Transverse colon (tissue), 4 donors: ENCODE data around the gene SPATA16. TPM values are rescaled to one million over a fixed set of nuclear protein-coding genes. Genes with fewer than 3 reads are reported as not detected.

Source experiments
- DNase-seq: peaks from one replicate; pipeline ENCODE4 v3.0.0-alpha.2; 2019
- H3K27ac ChIP-seq, 4 donors: fragments of 200-600 bp; sonication (generic); 2 replicates each; pipeline ENCODE4 v1.5.1; 2016 to 2018; ENCODE audit warnings: inconsistent platforms in 4 of 4
- H3K27me3 ChIP-seq: fragments of 200-600 bp; sonication (generic); 2 replicates; pipeline ENCODE4 v1.5.1; 2017; ENCODE audit warnings: inconsistent platforms
- H3K36me3 ChIP-seq, 4 donors: fragments of 200-600 bp; sonication (generic); 2 replicates each; pipeline ENCODE4 v1.5.1; 2017 to 2019; ENCODE audit warnings: inconsistent platforms in 4 of 4
- H3K4me1 ChIP-seq, 4 donors: fragments of 200-600 bp; sonication (generic); 2 replicates each; pipeline ENCODE4 v1.5.1; 2017 to 2020; ENCODE audit warnings: inconsistent platforms in 4 of 4
- H3K4me3 ChIP-seq, 4 donors: fragments of 200-600 bp; sonication (generic); 1 replicate in 1 of 4; 2 replicates in 3 of 4; pipeline versions ENCODE4 v1.5.1 to v1.6.1; 2017 to 2019; ENCODE audit warnings: inconsistent platforms in 4 of 4
- H3K9me3 ChIP-seq, 2 donors: fragments of 200-600 bp; sonication (generic); 2 replicates each; pipeline ENCODE4 v1.5.1; 2017 to 2019; ENCODE audit warnings: inconsistent platforms in 2 of 2
- CTCF ChIP-seq, 5 experiments: fragments of 200-600 bp in 3 of 5; fragments of 450-650 bp in 2 of 5; sonication (generic) in 3 of 5; IDR thresholded peaks; 1 replicate in 2 of 5; 2 replicates in 3 of 5; pipeline ENCODE4 v1.5.1; 2016 to 2017; ENCODE audit warnings: antibody characterized with exemption in 5 of 5, inconsistent platforms in 3 of 5, mild to moderate bottlenecking in 2 of 5, moderate library complexity in 1 of 5
- EP300 ChIP-seq: sonication (generic); formaldehyde crosslinking; IDR thresholded peaks from one replicate; pipeline ENCODE4 v1.6.1; 2017; ENCODE audit warnings: antibody characterized with exemption, low read depth
- POLR2A ChIP-seq: fragments of 450-650 bp; IDR thresholded peaks from one replicate; pipeline ENCODE4 v1.6.1; 2016; ENCODE audit warnings: antibody characterized with exemption, mild to moderate bottlenecking, moderate library complexity
- POLR2AphosphoS5 ChIP-seq, 3 donors: sonication (generic); formaldehyde crosslinking; IDR thresholded peaks; one replicate each; pipeline ENCODE4 v1.6.1; 2016; ENCODE audit warnings: antibody characterized with exemption in 3 of 3
- WGBS, 2 donors: methylation state at CpG; one replicate each; pipeline ENCODE4 v1.1.5; 2018; ENCODE audit warnings: low coverage in 1 of 2; 5-methylcytosine and 5-hydroxymethylcytosine counted together
- in situ Hi-C, 4 donors: fragments of 200-750 bp; cut with MboI; loops; one replicate each; pipeline versions ENCODE4 v1.15.0 to v1.15.1; 2017; ENCODE audit warnings: low sequenced_read_pairs in 3 of 4, low pct_ligation_motif_present in 1 of 4, low pct_unique_long_range_greater_than_20kb in 1 of 4
- intact Hi-C: fragments of 100-400 bp; cut with DNase I; formaldehyde crosslinking; loops from one replicate; pipeline ENCODE4 v1.15.1; 2023; ENCODE audit warnings: low total_unique reads
- total RNA-seq, 4 donors: library from RNA; depleted of rRNA; stranded (reverse); fragments of >200 nt; gene quantifications; one replicate each; pipeline ENCODE4 v1.1.0, GENCODE V29; 2016

SPATA16 gene
- total RNA-seq, 4 donors from 2014 or later, result not detected

GRCh38 chr3:172980849-172981248, 160.2 kb downstream of the SPATA16 start:
- no peaks in the 10 kb centered on the region for H3K36me3 ChIP-seq
- TF ChIP-seq POLR2A (no peak), EP300 (no peak), CTCF (IDR thresholded peaks at IDR 0.05) (no peak), POLR2AphosphoS5 (IDR thresholded peaks at IDR 0.05) (no peak)
- no peaks in the 10 kb centered on the region for H3K9me3 ChIP-seq
- intact Hi-C loops, result no loop called here
- no peak for DNase-seq
- no peaks in the 10 kb centered on the region for H3K4me1 ChIP-seq
- no peak overlapping the region for H3K27ac ChIP-seq
- no peaks in the 10 kb centered on the region for H3K27me3 ChIP-seq
- in situ Hi-C loops, result no loop called here
- WGBS, 2 donors, result 73 to 77% methylated on average over 5 to 8 of the region's 8 CpGs
- H3K4me3 ChIP-seq, result no peak overlapping the region

GRCh38 chr3:172977696-172978095, 163.3 kb downstream of the SPATA16 start:
- no peak for TF ChIP-seq POLR2AphosphoS5 (IDR thresholded peaks at IDR 0.05)
- DNase-seq, result no peak

GRCh38 chr3:172974969-172975368, 166.1 kb downstream of the SPATA16 start:
- DNase-seq, result no peak
- Histone ChIP-seq H3K27ac (no peak overlapping the region), H3K4me1 (no peaks in the 10 kb centered on the region), H3K4me3 (no peak overlapping the region), H3K27me3 (no peaks in the 10 kb centered on the region), H3K9me3 (no peaks in the 10 kb centered on the region), H3K36me3 (no peaks in the 10 kb centered on the region)
- WGBS, 2 donors, result 88% methylated on average over 3 of the region's 3 CpGs
- in situ Hi-C loops (no loop called here), intact Hi-C loops (no loop called here)
- TF ChIP-seq POLR2A (no peak), EP300 (no peak), CTCF (IDR thresholded peaks at IDR 0.05) (no peak), POLR2AphosphoS5 (IDR thresholded peaks at IDR 0.05) (no peak)

More at GRCh38 chr3:172977696-172978095, 163.3 kb downstream of the SPATA16 start:
- no peak overlapping the region for H3K4me3 ChIP-seq
- intact Hi-C loops (no loop called here), in situ Hi-C loops (no loop called here)
- WGBS, 2 donors, result 36 to 80% methylated on average over 1 of the region's 1 CpG
- H3K9me3 ChIP-seq, result no peaks in the 10 kb centered on the region
- H3K36me3 ChIP-seq, result no peaks in the 10 kb centered on the region
- H3K4me1 ChIP-seq, result no peaks in the 10 kb centered on the region
- no peaks in the 10 kb centered on the region for H3K27me3 ChIP-seq
- H3K27ac ChIP-seq, result no peak overlapping the region

DNA sequence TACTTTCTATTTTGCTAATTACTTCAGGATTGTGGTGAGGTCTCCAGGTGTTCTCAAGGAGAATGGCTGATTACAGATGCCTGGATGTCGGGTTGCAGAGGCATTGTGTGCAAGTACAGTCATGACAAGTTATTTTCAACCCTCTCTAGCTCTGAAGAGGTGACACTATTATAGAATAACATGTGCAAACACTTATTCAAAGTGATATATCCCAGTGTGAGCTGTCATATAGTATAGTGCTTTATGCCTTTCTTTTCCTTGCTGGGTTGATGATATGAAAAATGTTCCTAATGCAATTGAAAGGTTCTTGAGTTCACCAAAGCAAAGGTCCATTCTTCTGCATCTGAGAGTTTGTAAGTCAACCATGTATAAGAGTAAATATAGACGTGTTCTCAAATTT, 167.2 kb downstream of the SPATA16 start:
- in situ Hi-C loops (no loop called here), intact Hi-C loops (no loop called here)
- 47 to 92% methylated on average over 1 to 2 of the region's 2 CpGs for WGBS, 2 donors
- TF ChIP-seq EP300 (no peak), POLR2A (no peak), POLR2AphosphoS5 (IDR thresholded peaks at IDR 0.05) (no peak), CTCF (IDR thresholded peaks at IDR 0.05) (no peak)
- Histone ChIP-seq H3K4me1 (no peaks in the 10 kb centered on the region), H3K36me3 (no peaks in the 10 kb centered on the region), H3K4me3 (no peak overlapping the region), H3K27ac (no peak overlapping the region), H3K9me3 (no peaks in the 10 kb centered on the region), H3K27me3 (no peaks in the 10 kb centered on the region)
- DNase-seq, result no peak

GRCh38 chr3:172972717-172973116, 168.3 kb downstream of the SPATA16 start:
- no peak overlapping the region for H3K4me3 ChIP-seq
- no peaks in the 10 kb centered on the region for H3K9me3 ChIP-seq
- H3K27ac ChIP-seq, result no peak overlapping the region
- in situ Hi-C loops, result no loop called here
- no peaks in the 10 kb centered on the region for H3K36me3 ChIP-seq
- no peaks in the 10 kb centered on the region for H3K27me3 ChIP-seq
- 86% methylated on average over 5 of the region's 5 CpGs for WGBS, 2 donors
- H3K4me1 ChIP-seq, result no peaks in the 10 kb centered on the region
- DNase-seq, result no peak
- TF ChIP-seq EP300, result no peak
- no peak for TF ChIP-seq POLR2A
- no peak for TF ChIP-seq CTCF (IDR thresholded peaks at IDR 0.05)
- no peak for TF ChIP-seq POLR2AphosphoS5 (IDR thresholded peaks at IDR 0.05)
- intact Hi-C loops, result no loop called here
